Measurements from ENCODE around the gene RETREG3. TPM values are rescaled to one million over a fixed set of nuclear protein-coding genes. Genes with fewer than 3 reads are reported as not detected.

RETREG3 gene
- total and polyA plus RNA-seq, 9 of the 15 experiments (the other 6 are each of a cell fraction or from before 2014, with no cell fraction given) = 4.1 to 39.0 (median 16.9) TPM

GRCh38 chr17:42562388-42563142, 46.6 kb downstream of the RETREG3 start (continued):
- TF ChIP-seq REST (IDR thresholded peaks at IDR 0.05; ENCODE audit: borderline replicate concordance) (peak; percentile 13; the same call in 1 of the 2 replicates), REST (CRISPR knock-in tag; IDR thresholded peaks at IDR 0.05; ENCODE audit: low read depth) (no peak), LCOR (CRISPR knock-in tag; IDR thresholded peaks at IDR 0.05) (no peak), PRMT5 (CRISPR knock-in tag; IDR thresholded peaks at IDR 0.05) (0 out of 2 replicates have a peak, but pooled peaks have one; percentile 31), JUNB (CRISPR knock-in tag; conservative IDR thresholded peaks at IDR 0.05) (no peak), TFAP4 (CRISPR knock-in tag; IDR thresholded peaks at IDR 0.05; ENCODE audit: borderline replicate concordance) (peak; percentile 88), FOXK1 (CRISPR knock-in tag; IDR thresholded peaks at IDR 0.05; ENCODE audit: borderline replicate concordance) (peak; percentile 75; the same call in 1 of the 2 replicates), ZNF277 (CRISPR knock-in tag; IDR thresholded peaks at IDR 0.05; ENCODE audit: borderline replicate concordance) (no peak), NFE2 (IDR thresholded peaks at IDR 0.05; ENCODE audit: low read depth) (peak; percentile 9; the same call in 1 of the 2 replicates), HDAC2 (IDR thresholded peaks at IDR 0.05) (0 out of 2 replicates have a peak, but pooled peaks have one; percentile 10), DACH1 (IDR thresholded peaks at IDR 0.05; ENCODE audit: partially characterized antibody) (peak; percentile 81), MTA3 (IDR thresholded peaks at IDR 0.05; ENCODE audit: borderline replicate concordance) (no peak), MEF2A (IDR thresholded peaks at IDR 0.05; ENCODE audit: control insufficient read depth, low read depth, low read length) (no peak), HDAC1 (IDR thresholded peaks at IDR 0.05) (peak in 1 of 2 experiments; percentile 38; a peak in 1 of 4 replicates), RBBP5 (IDR thresholded peaks at IDR 0.05; ENCODE audit: borderline replicate concordance, insufficient read depth, low read length, poor library complexity, severe bottlenecking) (peak; percentile 61), ATF1 (CRISPR knock-in tag; IDR thresholded peaks at IDR 0.05) (no peak), ATF1 (tag; IDR thresholded peaks at IDR 0.05) (0 out of 2 replicates have a peak, but pooled peaks have one; percentile 0)
